Astrocyte (in vitro differentiated cells and primary cell): ENCODE measurements around the gene ZNF486. TPM values are rescaled to one million over a fixed set of nuclear protein-coding genes. Genes with fewer than 3 reads are reported as not detected.

Source experiments
- DNase-seq: peaks from one replicate; pipeline ENCODE4 v3.0.0-alpha.2; 2010; ENCODE audit warnings: low read depth
- FAIRE-seq: peaks from 2 replicates; lab custom pipeline; 2011; peaks lifted over from hg19 to GRCh38; lab: Jason Lieb, UNC
- H2AFZ ChIP-seq: 2 replicates; pipeline ENCODE4 v1.6.0; 2012; ENCODE audit warnings: low read depth, low read length, inconsistent platforms
- H3K27ac ChIP-seq: 2 replicates; pipeline ENCODE4 v1.5.1; 2011; ENCODE audit warnings: low read depth, low read length, inconsistent platforms
- H3K27me3 ChIP-seq: 2 replicates; pipeline ENCODE4 v1.6.0; 2011; ENCODE audit warnings: low read length, inconsistent platforms; ENCODE audit not compliant: insufficient read depth
- H3K36me3 ChIP-seq: 2 replicates; pipeline ENCODE4 v1.5.1; 2011; ENCODE audit warnings: low read length, inconsistent platforms; ENCODE audit not compliant: insufficient read depth
- H3K4me1 ChIP-seq: 2 replicates; pipeline ENCODE4 v1.5.1; 2011; ENCODE audit warnings: low read length, inconsistent platforms; ENCODE audit not compliant: insufficient read depth
- H3K4me2 ChIP-seq: 2 replicates; pipeline ENCODE4 v1.6.0; 2012; ENCODE audit warnings: low read length, inconsistent platforms
- H3K4me3 ChIP-seq: 2 replicates; pipeline ENCODE4 v1.5.1; 2011; ENCODE audit warnings: low read depth, mild to moderate bottlenecking, low read length, inconsistent platforms; ENCODE audit not compliant: insufficient read depth
- H3K79me2 ChIP-seq: 2 replicates; pipeline ENCODE4 v1.6.0; 2012; ENCODE audit warnings: mild to moderate bottlenecking, low read length, inconsistent platforms; ENCODE audit not compliant: insufficient read depth
- H3K9ac ChIP-seq: 2 replicates; pipeline ENCODE4 v1.6.0; 2012; ENCODE audit warnings: mild to moderate bottlenecking, low read length, inconsistent platforms
- H3K9me3 ChIP-seq: 2 replicates; pipeline ENCODE4 v1.5.1; 2012; ENCODE audit warnings: low read depth, mild to moderate bottlenecking, low read length, inconsistent platforms; ENCODE audit not compliant: insufficient read depth
- H4K20me1 ChIP-seq: 2 replicates; pipeline ENCODE4 v1.6.0; 2012; ENCODE audit warnings: low read length, inconsistent platforms; ENCODE audit not compliant: insufficient read depth
- H3K27ac Mint-ChIP-seq: one replicate; pipeline ENCODE4 v1.8.0; 2021; ENCODE audit warnings: mild to moderate bottlenecking, mixed read lengths; ENCODE audit not compliant: unreplicated experiment
- H3K27me3 Mint-ChIP-seq: one replicate; pipeline ENCODE4 v1.8.0; 2021; ENCODE audit warnings: low read depth, mixed read lengths; ENCODE audit not compliant: unreplicated experiment
- H3K36me3 Mint-ChIP-seq: one replicate; pipeline ENCODE4 v1.8.0; 2021; ENCODE audit warnings: low read depth, mixed read lengths; ENCODE audit not compliant: unreplicated experiment
- H3K4me1 Mint-ChIP-seq: one replicate; pipeline ENCODE4 v1.8.0; 2021; ENCODE audit warnings: low read depth, mixed read lengths; ENCODE audit not compliant: unreplicated experiment
- H3K4me3 Mint-ChIP-seq: one replicate; pipeline ENCODE4 v1.8.0; 2021; ENCODE audit warnings: mild to moderate bottlenecking, moderate library complexity, mixed read lengths; ENCODE audit not compliant: unreplicated experiment
- H3K9me3 Mint-ChIP-seq: one replicate; pipeline ENCODE4 v1.8.0; 2021; ENCODE audit warnings: mild to moderate bottlenecking, mixed read lengths; ENCODE audit not compliant: unreplicated experiment
- CTCF ChIP-seq: IDR thresholded peaks from 2 replicates; pipeline ENCODE4 v1.5.1; 2011; ENCODE audit warnings: low read depth, mild to moderate bottlenecking, inconsistent platforms, low read length, moderate library complexity; ENCODE audit not compliant: insufficient read depth
- EZH2 ChIP-seq: IDR thresholded peaks from 2 replicates; pipeline ENCODE4 v1.6.1; 2012; ENCODE audit warnings: mild to moderate bottlenecking, low read length, inconsistent platforms; ENCODE audit not compliant: insufficient read depth
- total RNA-seq: library from RNA; stranded (reverse); gene quantifications from 2 replicates; pipeline ENCODE4 v1.2.1, GENCODE V29; 2021

The ZNF486 gene
- total RNA-seq, 1 donor from 2014 or later = 7.0 TPM

DNA sequence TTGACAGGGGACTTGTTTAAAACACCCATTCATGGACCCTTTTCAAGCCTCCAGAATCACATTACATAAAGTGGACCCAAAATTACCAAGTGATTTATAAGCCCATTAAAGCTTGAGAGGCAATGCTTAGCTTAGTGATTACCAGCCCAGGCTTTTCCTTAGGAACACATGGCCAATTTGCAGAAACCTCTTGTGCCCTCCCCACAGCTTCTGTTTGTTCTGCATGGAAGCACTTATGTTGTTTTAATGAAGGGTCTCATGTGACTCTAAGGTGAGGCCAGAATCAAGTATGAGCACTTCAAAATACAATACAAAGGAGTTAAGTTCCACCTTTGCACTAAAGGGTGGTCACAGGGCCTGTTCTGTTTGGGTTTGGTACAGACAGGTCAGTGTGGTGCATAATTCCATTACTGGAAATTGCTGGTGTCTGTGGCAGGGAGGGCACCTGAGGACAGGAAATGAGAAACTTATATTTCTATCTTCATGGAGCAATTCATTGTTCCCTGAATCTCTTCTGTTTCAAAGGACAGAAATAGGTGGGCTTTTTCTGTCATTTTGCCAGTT lies 15.3 kb downstream of the ZNF486 start:
- Mint-ChIP-seq H3K27ac (no peak overlapping the region), H3K4me1 (no peaks in the 10 kb centered on the region), H3K27me3 (no peaks in the 10 kb centered on the region), H3K9me3 (peaks cover 7% of the 10 kb centered on the region), H3K4me3 (no peak overlapping the region), H3K36me3 (peaks cover 19% of the 10 kb centered on the region)
- DNase-seq (no peak), FAIRE-seq (no peak)
- H3K79me2 ChIP-seq = peaks cover 4% of the 10 kb centered on the region
- H3K27me3 ChIP-seq = no peaks in the 10 kb centered on the region
- no peak overlapping the region for H3K4me2 ChIP-seq
- peaks cover 2% of the 10 kb centered on the region for H3K36me3 ChIP-seq
- H3K9me3 ChIP-seq = no peaks in the 10 kb centered on the region
- no peak overlapping the region for H3K27ac ChIP-seq
- H3K9ac ChIP-seq = no peak overlapping the region
- TF ChIP-seq EZH2 = no peak
- TF ChIP-seq CTCF = no peak
- no peaks in the 10 kb centered on the region for H4K20me1 ChIP-seq
- H3K4me3 ChIP-seq = no peak overlapping the region
- no peak overlapping the region for H2AFZ ChIP-seq
- no peaks in the 10 kb centered on the region for H3K4me1 ChIP-seq

GRCh38 chr19:20186174-20186573 lies 19.2 kb downstream of the ZNF486 start:
- Histone ChIP-seq H3K36me3 (peaks cover 13% of the 10 kb centered on the region), H3K9me3 (no peaks in the 10 kb centered on the region), H3K27me3 (no peaks in the 10 kb centered on the region), H3K4me3 (no peak overlapping the region), H3K9ac (no peak overlapping the region), H4K20me1 (no peaks in the 10 kb centered on the region), H3K79me2 (no peaks in the 10 kb centered on the region), H3K27ac (no peak overlapping the region), H3K4me2 (no peak overlapping the region), H3K4me1 (no peaks in the 10 kb centered on the region), H2AFZ (no peak overlapping the region)
- Mint-ChIP-seq H3K36me3 (peaks cover 29% of the 10 kb centered on the region), H3K4me3 (no peak overlapping the region), H3K27ac (no peak overlapping the region), H3K9me3 (peaks cover 6% of the 10 kb centered on the region), H3K27me3 (no peaks in the 10 kb centered on the region), H3K4me1 (no peaks in the 10 kb centered on the region)
- TF ChIP-seq EZH2 (no peak), CTCF (no peak)
- no peak for DNase-seq
- no peak for FAIRE-seq

GRCh38 chr19:20197747-20198146 lies 30.7 kb downstream of the ZNF486 start:
- no peaks in the 10 kb centered on the region for H3K4me1 Mint-ChIP-seq
- peaks cover 30% of the 10 kb centered on the region for H3K9me3 Mint-ChIP-seq
- H3K27ac Mint-ChIP-seq = no peak overlapping the region
- peaks cover 5% of the 10 kb centered on the region for H3K36me3 ChIP-seq
- no peak overlapping the region for H3K9ac ChIP-seq
- no peak overlapping the region for H3K4me3 Mint-ChIP-seq
- H3K4me2 ChIP-seq = no peak overlapping the region
- H3K27ac ChIP-seq = no peak overlapping the region
- no peak for FAIRE-seq
- H3K79me2 ChIP-seq = no peaks in the 10 kb centered on the region
- no peak overlapping the region for H2AFZ ChIP-seq
- TF ChIP-seq CTCF (no peak), EZH2 (no peak)
- H3K4me1 ChIP-seq = no peaks in the 10 kb centered on the region
- peaks cover 35% of the 10 kb centered on the region for H3K36me3 Mint-ChIP-seq
- H3K4me3 ChIP-seq = no peak overlapping the region
- no peaks in the 10 kb centered on the region for H4K20me1 ChIP-seq
- peaks cover 16% of the 10 kb centered on the region for H3K9me3 ChIP-seq
- DNase-seq = no peak
- no peaks in the 10 kb centered on the region for H3K27me3 ChIP-seq
- H3K27me3 Mint-ChIP-seq = no peaks in the 10 kb centered on the region
